ENCODE data around the gene TCP10L.
"Not testable (repeated sequence)": the region's sequence is repeated elsewhere in the genome, so short reads cannot be mapped to it uniquely, and the experiment has no call there.

Gene TCP10L

GRCh38 chr21:32547018-32547417, 38.3 kb downstream of the TCP10L start:
- CTCF ChIA-PET: no interaction called here
- TF ChIP-seq CTBP1 (IDR thresholded peaks at IDR 0.05; ENCODE audit: borderline replicate concordance) (no peak), FOXK2 (IDR thresholded peaks at IDR 0.05) (no peak), L3MBTL2 (conservative IDR thresholded peaks at IDR 0.05) (no peak)
- POLR2A ChIA-PET: no interaction called here
- no peak for DNase-seq (ENCODE audit: extremely low spot score)

- ChIA-PET POLR2A (no interaction called here), CTCF (no interaction called here)
- TF ChIP-seq BHLHE40 (IDR thresholded peaks at IDR 0.05; ENCODE audit: borderline replicate concordance): no peak
- no peak for TF ChIP-seq ARNT (IDR thresholded peaks at IDR 0.05)
- TF ChIP-seq L3MBTL2 (conservative IDR thresholded peaks at IDR 0.05): no peak
- no peak for TF ChIP-seq CTBP1 (IDR thresholded peaks at IDR 0.05; ENCODE audit: borderline replicate concordance)
- no peak for TF ChIP-seq LEF1 (IDR thresholded peaks at IDR 0.05; ENCODE audit: borderline replicate concordance)
- no peak for TF ChIP-seq SP1 (IDR thresholded peaks at IDR 0.05)
- TF ChIP-seq HDGF (IDR thresholded peaks at IDR 0.05; ENCODE audit: borderline replicate concordance): no peak
- TF ChIP-seq FOXA1 (IDR thresholded peaks at IDR 0.05): no peak
- TF ChIP-seq TARDBP (IDR thresholded peaks at IDR 0.05): no peak
- TF ChIP-seq ZNF384 (IDR thresholded peaks at IDR 0.05): no peak
- TF ChIP-seq SUZ12 (IDR thresholded peaks at IDR 0.05): no peak
- no peak for TF ChIP-seq ELF4 (IDR thresholded peaks at IDR 0.05)
- TF ChIP-seq FOXK2 (IDR thresholded peaks at IDR 0.05): no peak
- no peak for TF ChIP-seq NFRKB (IDR thresholded peaks at IDR 0.05)
- no peak for TF ChIP-seq FOXM1 (IDR thresholded peaks at IDR 0.05; ENCODE audit: borderline replicate concordance)
- TF ChIP-seq, protein P1, sequence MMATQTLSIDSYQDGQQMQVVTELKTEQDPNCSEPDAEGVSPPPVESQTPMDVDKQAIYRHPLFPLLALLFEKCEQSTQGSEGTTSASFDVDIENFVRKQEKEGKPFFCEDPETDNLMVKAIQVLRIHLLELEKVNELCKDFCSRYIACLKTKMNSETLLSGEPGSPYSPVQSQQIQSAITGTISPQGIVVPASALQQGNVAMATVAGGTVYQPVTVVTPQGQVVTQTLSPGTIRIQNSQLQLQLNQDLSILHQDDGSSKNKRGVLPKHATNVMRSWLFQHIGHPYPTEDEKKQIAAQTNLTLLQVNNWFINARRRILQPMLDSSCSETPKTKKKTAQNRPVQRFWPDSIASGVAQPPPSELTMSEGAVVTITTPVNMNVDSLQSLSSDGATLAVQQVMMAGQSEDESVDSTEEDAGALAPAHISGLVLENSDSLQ (IDR thresholded peaks at IDR 0.05): no peak
- DNase-seq (ENCODE audit: extremely low spot score): no peak
Measured at GRCh38 chr21:32545948-32546441, 39.3 kb downstream of the TCP10L start.

GRCh38 chr21:32544697-32545096, 40.6 kb downstream of the TCP10L start:
- CTCF ChIA-PET: no interaction called here
- DNase-seq (ENCODE audit: extremely low spot score): no peak
- POLR2A ChIA-PET: no interaction called here
- TF ChIP-seq FOXA1 (IDR thresholded peaks at IDR 0.05): no peak
- no peak for TF ChIP-seq LEF1 (IDR thresholded peaks at IDR 0.05; ENCODE audit: borderline replicate concordance)
- TF ChIP-seq FOXK2 (IDR thresholded peaks at IDR 0.05): no peak
- TF ChIP-seq NFRKB (IDR thresholded peaks at IDR 0.05): no peak
- no peak for TF ChIP-seq TARDBP (IDR thresholded peaks at IDR 0.05)
- no peak for TF ChIP-seq ELF4 (IDR thresholded peaks at IDR 0.05)
- TF ChIP-seq SP1 (IDR thresholded peaks at IDR 0.05): no peak
- no peak for TF ChIP-seq ZNF384 (IDR thresholded peaks at IDR 0.05)
- TF ChIP-seq HDGF (IDR thresholded peaks at IDR 0.05; ENCODE audit: borderline replicate concordance): no peak
- no peak for TF ChIP-seq SUZ12 (IDR thresholded peaks at IDR 0.05)
- TF ChIP-seq BHLHE40 (IDR thresholded peaks at IDR 0.05; ENCODE audit: borderline replicate concordance): no peak
- no peak for TF ChIP-seq FOXM1 (IDR thresholded peaks at IDR 0.05; ENCODE audit: borderline replicate concordance)
- TF ChIP-seq ARNT (IDR thresholded peaks at IDR 0.05): no peak
- no peak for TF ChIP-seq CTBP1 (IDR thresholded peaks at IDR 0.05; ENCODE audit: borderline replicate concordance)
- TF ChIP-seq L3MBTL2 (conservative IDR thresholded peaks at IDR 0.05): no peak
- TF ChIP-seq, protein P1 (IDR thresholded peaks at IDR 0.05): no peak

GRCh38 chr21:32543975-32544374, 41.3 kb downstream of the TCP10L start:
- POLR2A ChIA-PET: no interaction called here
- TF ChIP-seq FOXK2 (IDR thresholded peaks at IDR 0.05) (no peak), NFRKB (IDR thresholded peaks at IDR 0.05) (no peak), HDGF (IDR thresholded peaks at IDR 0.05; ENCODE audit: borderline replicate concordance) (no peak), CTBP1 (IDR thresholded peaks at IDR 0.05; ENCODE audit: borderline replicate concordance) (no peak), LEF1 (IDR thresholded peaks at IDR 0.05; ENCODE audit: borderline replicate concordance) (no peak)
- DNase-seq (ENCODE audit: extremely low spot score): no peak
- CTCF ChIA-PET: no interaction called here

DNA sequence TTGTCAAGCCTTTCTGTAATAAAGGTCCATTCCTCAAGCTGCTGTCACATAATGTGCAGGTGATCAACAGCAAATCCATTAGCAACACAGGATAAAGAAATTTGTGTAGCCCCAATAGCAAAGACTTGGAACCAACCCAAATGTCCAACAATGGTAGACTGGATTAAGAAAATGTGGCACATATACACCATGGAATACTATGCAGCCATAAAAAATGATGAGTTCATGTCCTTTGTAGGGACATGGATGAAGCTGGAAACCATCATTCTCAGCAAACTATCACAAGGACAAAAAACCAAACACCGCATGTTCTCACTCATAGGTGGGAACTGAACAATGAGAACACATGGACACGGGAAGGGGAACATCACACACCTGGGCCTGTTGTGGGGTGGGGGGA, 42.3 kb downstream of the TCP10L start:
- DNase-seq (ENCODE audit: extremely low spot score); POLR2A ChIA-PET; CTCF ChIA-PET: not testable (repeated sequence)

DNA sequence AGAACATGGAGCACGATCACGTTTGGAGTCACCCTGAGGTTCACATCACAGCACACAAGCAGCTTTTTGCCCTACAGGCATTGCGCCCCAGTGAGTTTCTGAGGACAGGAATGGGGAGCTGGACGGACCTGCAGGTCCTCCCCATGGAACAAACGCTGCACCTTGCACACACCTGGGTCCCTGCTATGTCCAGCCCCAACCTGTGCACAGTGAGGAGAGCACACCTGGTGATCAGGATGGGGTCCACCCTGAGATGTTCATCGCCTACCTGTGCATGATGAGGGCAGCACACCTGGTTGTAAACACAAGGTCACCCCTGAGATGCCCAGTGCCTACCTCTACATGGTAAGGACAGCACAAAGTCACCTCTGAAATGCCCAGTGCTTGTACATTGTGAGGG, 45.9 kb downstream of the TCP10L start:
- POLR2A ChIA-PET: interaction anchor here (0.8 kb wide), 1 partner anchor 30 kb away, joined by 3 read pairs; no protein-coding TSS in a partner anchor
- CTCF ChIA-PET: no interaction called here
- TF ChIP-seq CTBP1 (IDR thresholded peaks at IDR 0.05; ENCODE audit: borderline replicate concordance): no peak
- no peak for TF ChIP-seq BHLHE40 (IDR thresholded peaks at IDR 0.05; ENCODE audit: borderline replicate concordance)
- no peak for TF ChIP-seq FOXK2 (IDR thresholded peaks at IDR 0.05)
- TF ChIP-seq, protein P1 (IDR thresholded peaks at IDR 0.05): no peak
- no peak for TF ChIP-seq TARDBP (IDR thresholded peaks at IDR 0.05)
- no peak for DNase-seq (ENCODE audit: extremely low spot score)

GRCh38 chr21:32538147-32538792, 47.1 kb downstream of the TCP10L start:
- TF ChIP-seq LEF1 (IDR thresholded peaks at IDR 0.05; ENCODE audit: borderline replicate concordance): no peak
- TF ChIP-seq HDGF (IDR thresholded peaks at IDR 0.05; ENCODE audit: borderline replicate concordance): no peak
- TF ChIP-seq FOXM1 (IDR thresholded peaks at IDR 0.05; ENCODE audit: borderline replicate concordance): no peak
- no peak for TF ChIP-seq ZNF384 (IDR thresholded peaks at IDR 0.05)
- TF ChIP-seq SUZ12 (IDR thresholded peaks at IDR 0.05): no peak
- no peak for TF ChIP-seq NFRKB (IDR thresholded peaks at IDR 0.05)
- no peak for TF ChIP-seq TARDBP (IDR thresholded peaks at IDR 0.05)
- no peak for TF ChIP-seq L3MBTL2 (conservative IDR thresholded peaks at IDR 0.05)
- no peak for TF ChIP-seq SP1 (IDR thresholded peaks at IDR 0.05)
- no peak for TF ChIP-seq FOXK2 (IDR thresholded peaks at IDR 0.05)
- no peak for TF ChIP-seq CTBP1 (IDR thresholded peaks at IDR 0.05; ENCODE audit: borderline replicate concordance)
- TF ChIP-seq ARNT (IDR thresholded peaks at IDR 0.05): no peak
- TF ChIP-seq FOXA1 (IDR thresholded peaks at IDR 0.05): no peak
- TF ChIP-seq ELF4 (IDR thresholded peaks at IDR 0.05): no peak
- no peak for TF ChIP-seq BHLHE40 (IDR thresholded peaks at IDR 0.05; ENCODE audit: borderline replicate concordance)
- POLR2A ChIA-PET: interaction anchor here (0.8 kb wide), 1 partner anchor 31 kb away, joined by 3 read pairs; no protein-coding TSS in a partner anchor
- CTCF ChIA-PET: no interaction called here
- no peak for DNase-seq (ENCODE audit: extremely low spot score)
